Measurements from ENCODE around the gene GJA9.

GRCh38 chr1:38905985-38906384, 24.6 kb upstream of the GJA9 start:
- TF ChIP-seq CTCF (IDR thresholded peaks at IDR 0.05; ENCODE audit: insufficient read depth, low read length) (no peak), POLR2AphosphoS5 (IDR thresholded peaks at IDR 0.05; ENCODE audit: low read depth) (no peak), REST (IDR thresholded peaks at IDR 0.05; ENCODE audit: insufficient replicate concordance, low read depth) (no peak), SPI1 (IDR thresholded peaks at IDR 0.05; ENCODE audit: borderline replicate concordance, low read depth) (no peak)

Measured in HL-60 (cell line).